Measurements from ENCODE around the gene YTHDF1.

The YTHDF1 gene

GRCh38 chr20:63188641-63189321 is 27.1 kb downstream of the YTHDF1 start:
- peak in 2 of 10 donors; percentile 61 to 79 for DNase-seq
- intact Hi-C loops (cut with DNase I), result no loop called here

GRCh38 chr20:63188159-63188442 is 27.8 kb downstream of the YTHDF1 start:
- intact Hi-C loops (cut with DNase I), result no loop called here
- DNase-seq, result no peak

GRCh38 chr20:63187338-63188158 is 28.4 kb downstream of the YTHDF1 start:
- peak in 1 of 10 donors; percentile 78 for DNase-seq
- intact Hi-C loops (cut with DNase I), result no loop called here

GRCh38 chr20:63186528-63187316 is 29.2 kb downstream of the YTHDF1 start:
- intact Hi-C loops (cut with DNase I), result no loop called here
- DNase-seq, result peak in 1 of 10 donors; percentile 85

GRCh38 chr20:63186084-63186483 is 29.8 kb downstream of the YTHDF1 start:
- intact Hi-C loops (cut with DNase I), result no loop called here
- DNase-seq, result no peak

GRCh38 chr20:63185215-63185796 is 30.6 kb downstream of the YTHDF1 start:
- DNase-seq, result no peak
- intact Hi-C loops (cut with DNase I), result no loop called here

GRCh38 chr20:63183422-63184146 is 32.3 kb downstream of the YTHDF1 start:
- peak in 4 of 10 donors; percentile 31 to 90 (median 44) for DNase-seq

GRCh38 chr20:63182946-63183415 is 33.0 kb downstream of the YTHDF1 start:
- intact Hi-C loops (cut with DNase I), result no loop called here
- peak in 1 of 10 donors; percentile 77 for DNase-seq

More at GRCh38 chr20:63183422-63184146, 32.3 kb downstream of the YTHDF1 start:
- intact Hi-C loops (cut with DNase I), result no loop called here

- no peak for DNase-seq
Measured at GRCh38 chr20:63182425-63182824, 33.5 kb downstream of the YTHDF1 start.

GRCh38 chr20:63181226-63181625 is 34.7 kb downstream of the YTHDF1 start:
- DNase-seq, result no peak
- intact Hi-C loops (cut with DNase I), result no loop called here

More at GRCh38 chr20:63182425-63182824, 33.5 kb downstream of the YTHDF1 start:
- intact Hi-C loops (cut with DNase I), result no loop called here

- intact Hi-C loops (cut with DNase I), result no loop called here
Measured at GRCh38 chr20:63180569-63181185, 35.3 kb downstream of the YTHDF1 start.

GRCh38 chr20:63179687-63180568 is 36.0 kb downstream of the YTHDF1 start:
- DNase-seq, result no peak
- intact Hi-C loops (cut with DNase I), result loop anchor here (1.0 kb wide), 1 partner anchor 124 kb away; no protein-coding TSS in a partner anchor

More at GRCh38 chr20:63180569-63181185, 35.3 kb downstream of the YTHDF1 start:
- peak in 8 of 10 donors; percentile 49 to 96 (median 71) for DNase-seq

- intact Hi-C loops (cut with DNase I), result loop anchor here (1.0 kb wide), 1 partner anchor 123 kb away; no protein-coding TSS in a partner anchor
- peak; percentile 55 to 96 (median 80) for DNase-seq
Measured at GRCh38 chr20:63178889-63179686, 36.8 kb downstream of the YTHDF1 start.

- intact Hi-C loops (cut with DNase I), result no loop called here
Measured at GRCh38 chr20:63178446-63178820, 37.5 kb downstream of the YTHDF1 start.

GRCh38 chr20:63177785-63178445 is 38.0 kb downstream of the YTHDF1 start:
- peak in 2 of 10 donors; percentile 31 to 90 for DNase-seq
- intact Hi-C loops (cut with DNase I), result no loop called here

More at GRCh38 chr20:63178446-63178820, 37.5 kb downstream of the YTHDF1 start:
- DNase-seq, result peak in 1 of 10 donors; percentile 82

GRCh38 chr20:63177134-63177784 is 38.7 kb downstream of the YTHDF1 start:
- peak in 9 of 10 donors; percentile 41 to 97 (median 80) for DNase-seq
- intact Hi-C loops (cut with DNase I), result no loop called here

Data from posterior cingulate gyrus (tissue), 11 donors.